GM19351 (cell line): ENCODE results near the gene MINDY4.

Experiments used
- ATAC-seq: cut with Tn5 transposase; IDR thresholded peaks from one replicate; pipeline ENCODE4 v1.9.1; 2021; ENCODE audit warnings: mild to moderate bottlenecking, moderate library complexity; ENCODE audit not compliant: unreplicated experiment

MINDY4 gene

GRCh38 chr7:30771880-30772425, 736 bp downstream of the MINDY4 start:
- ATAC-seq: peak; percentile 45

GRCh38 chr7:30772984-30773383, 1.8 kb downstream of the MINDY4 start:
- no peak for ATAC-seq

GRCh38 chr7:30775992-30776391, 4.8 kb downstream of the MINDY4 start:
- no peak for ATAC-seq

- no peak for ATAC-seq
These were observed 5.8 kb downstream of the MINDY4 start for GRCh38 chr7:30776971-30777370.

- ATAC-seq: no peak
These were observed 7.2 kb downstream of the MINDY4 start for GRCh38 chr7:30778255-30779025.

- no peak for ATAC-seq
These were observed 8.4 kb downstream of the MINDY4 start for GRCh38 chr7:30779574-30779973.

GRCh38 chr7:30780941-30781340, 9.7 kb downstream of the MINDY4 start:
- ATAC-seq: no peak

GRCh38 chr7:30782690-30783089, 11.5 kb downstream of the MINDY4 start:
- ATAC-seq: no peak

- no peak for ATAC-seq
These were observed 14.6 kb downstream of the MINDY4 start for GRCh38 chr7:30785786-30786185.

- no peak for ATAC-seq
These were observed 16.3 kb downstream of the MINDY4 start for GRCh38 chr7:30787486-30787885.

GRCh38 chr7:30788640-30789333, 17.6 kb downstream of the MINDY4 start:
- ATAC-seq: no peak

GRCh38 chr7:30789334-30789711, 18.1 kb downstream of the MINDY4 start:
- ATAC-seq: no peak

GRCh38 chr7:30790356-30790755, 19.1 kb downstream of the MINDY4 start:
- no peak for ATAC-seq

GRCh38 chr7:30791114-30791513, 19.9 kb downstream of the MINDY4 start:
- no peak for ATAC-seq

- no peak for ATAC-seq
These were observed 24.1 kb downstream of the MINDY4 start for GRCh38 chr7:30795161-30795948.

GRCh38 chr7:30796105-30796869, 25.1 kb downstream of the MINDY4 start:
- ATAC-seq: no peak

- no peak for ATAC-seq
These were observed 26.2 kb downstream of the MINDY4 start for GRCh38 chr7:30797176-30798040.

GRCh38 chr7:30799206-30799975, 28.2 kb downstream of the MINDY4 start:
- peak; percentile 70 for ATAC-seq
